ENCODE data around the gene C10orf105. TPM values are rescaled to one million over a fixed set of nuclear protein-coding genes. Genes with fewer than 3 reads are reported as not detected.

C10orf105 gene
- total RNA-seq, 2 experiments from 2014 or later, result 0.34 to 0.40 TPM

GRCh38 chr10:71698737-71699136 is 20.8 kb downstream of the C10orf105 start:
- no peaks in the 10 kb centered on the region for H3K9me3 Mint-ChIP-seq (ENCODE audit: low read depth)
- no peak for DNase-seq

GRCh38 chr10:71697938-71698709 is 21.5 kb downstream of the C10orf105 start:
- POLR2A ChIA-PET, result interaction anchor here (0.6 kb wide), 1 partner anchor 124 kb away, joined by 3 read pairs; no protein-coding TSS in a partner anchor
- no peaks in the 10 kb centered on the region for H3K9me3 Mint-ChIP-seq (ENCODE audit: low read depth)
- ATAC-seq (peak; percentile 40), DNase-seq (peak; percentile 53)
- peaks cover 37% of the 10 kb centered on the region for H3K4me1 Mint-ChIP-seq
- no peaks in the 10 kb centered on the region for H3K27me3 Mint-ChIP-seq
- H3K4me3 Mint-ChIP-seq, result no peak overlapping the region
- CTCF ChIA-PET, result interaction anchor here (0.6 to 4.7 kb wide), 18 partner anchors 9 to 1550 kb away, joined by 3 to 63 read pairs (median 4); partner anchors contain the start of gene VSIR
- no peak overlapping the region for H3K27ac Mint-ChIP-seq
- H3K36me3 Mint-ChIP-seq (ENCODE audit: low read depth), result no peaks in the 10 kb centered on the region
- intact Hi-C loops (cut with DNase I, micrococcal nuclease), result loop anchor here in 1 of 2 experiments (5.0 kb wide), 1 partner anchor 301 kb away; the partner anchor contains the start of gene CDH23

More at GRCh38 chr10:71698737-71699136, 20.8 kb downstream of the C10orf105 start:
- intact Hi-C loops (cut with DNase I, micrococcal nuclease), result loop anchor here in 1 of 2 experiments (5.0 kb wide), 1 partner anchor 301 kb away; the partner anchor contains the start of gene CDH23
- ChIA-PET POLR2A (no interaction called here), CTCF (interaction anchor here (0.5 to 4.7 kb wide), 9 partner anchors 8 to 384 kb away, joined by 3 to 63 read pairs (median 5); partner anchors contain the start of gene VSIR)
- no peak for ATAC-seq
- Mint-ChIP-seq H3K4me1 (peaks cover 36% of the 10 kb centered on the region), H3K4me3 (no peak overlapping the region), H3K27ac (no peak overlapping the region), H3K36me3 (ENCODE audit: low read depth) (no peaks in the 10 kb centered on the region), H3K27me3 (no peaks in the 10 kb centered on the region)

DNA sequence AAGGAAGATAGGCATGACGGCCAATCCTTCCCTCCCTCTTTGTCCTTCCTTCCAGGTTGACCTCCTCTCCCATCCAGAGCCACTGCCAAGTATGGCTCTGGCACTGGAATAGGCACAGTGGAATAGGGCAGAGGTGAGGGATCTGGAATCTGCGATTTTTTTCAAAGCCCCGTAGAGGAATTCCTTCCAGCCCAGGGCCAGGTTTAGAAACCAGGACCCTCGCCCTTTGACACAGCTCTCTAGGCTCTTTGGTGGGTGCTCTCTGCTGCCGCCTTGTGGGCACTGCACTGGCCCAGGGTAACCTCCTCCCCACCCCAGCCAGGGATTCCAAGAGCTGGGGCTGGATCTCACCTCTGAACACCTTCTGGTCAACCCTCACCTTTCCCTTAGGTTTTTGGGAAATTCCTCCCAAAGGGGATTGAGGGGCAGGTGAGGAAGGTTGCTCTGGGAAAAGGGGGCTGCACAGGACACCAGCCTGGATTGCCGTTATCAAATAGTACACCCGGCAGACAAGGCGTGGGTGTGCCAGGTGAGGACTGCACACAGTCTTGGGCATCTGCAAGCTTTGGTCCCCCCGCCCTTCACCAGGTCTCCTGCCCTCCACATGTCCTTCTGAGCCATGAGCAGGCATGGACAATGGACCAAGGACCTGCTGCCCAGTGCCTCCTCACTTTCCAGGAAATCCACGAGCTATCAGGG is 22.8 kb downstream of the C10orf105 start:
- Mint-ChIP-seq H3K36me3 (ENCODE audit: low read depth) (no peaks in the 10 kb centered on the region), H3K4me3 (no peak overlapping the region), H3K4me1 (peaks cover 37% of the 10 kb centered on the region), H3K27me3 (no peaks in the 10 kb centered on the region), H3K27ac (no peak overlapping the region), H3K9me3 (ENCODE audit: low read depth) (no peaks in the 10 kb centered on the region)
- DNase-seq, result peak; percentile 85
- CTCF ChIA-PET, result interaction anchor here (0.5 to 4.7 kb wide), 37 partner anchors 10 to 1081 kb away, joined by 3 to 63 read pairs (median 4); partner anchors contain the start of gene VSIR
- intact Hi-C loops (cut with DNase I, micrococcal nuclease), result loop anchor here (1.0 to 5.0 kb wide), 2 partner anchors 299 to 382 kb away; partner anchors contain the start of gene CDH23 (in 1 of the 2)
- peak; percentile 82 for ATAC-seq
- POLR2A ChIA-PET, result interaction anchor here (1.5 kb wide), 1 partner anchor 76 kb away, joined by 4 read pairs; the partner anchor contains the start of gene VSIR

DNA sequence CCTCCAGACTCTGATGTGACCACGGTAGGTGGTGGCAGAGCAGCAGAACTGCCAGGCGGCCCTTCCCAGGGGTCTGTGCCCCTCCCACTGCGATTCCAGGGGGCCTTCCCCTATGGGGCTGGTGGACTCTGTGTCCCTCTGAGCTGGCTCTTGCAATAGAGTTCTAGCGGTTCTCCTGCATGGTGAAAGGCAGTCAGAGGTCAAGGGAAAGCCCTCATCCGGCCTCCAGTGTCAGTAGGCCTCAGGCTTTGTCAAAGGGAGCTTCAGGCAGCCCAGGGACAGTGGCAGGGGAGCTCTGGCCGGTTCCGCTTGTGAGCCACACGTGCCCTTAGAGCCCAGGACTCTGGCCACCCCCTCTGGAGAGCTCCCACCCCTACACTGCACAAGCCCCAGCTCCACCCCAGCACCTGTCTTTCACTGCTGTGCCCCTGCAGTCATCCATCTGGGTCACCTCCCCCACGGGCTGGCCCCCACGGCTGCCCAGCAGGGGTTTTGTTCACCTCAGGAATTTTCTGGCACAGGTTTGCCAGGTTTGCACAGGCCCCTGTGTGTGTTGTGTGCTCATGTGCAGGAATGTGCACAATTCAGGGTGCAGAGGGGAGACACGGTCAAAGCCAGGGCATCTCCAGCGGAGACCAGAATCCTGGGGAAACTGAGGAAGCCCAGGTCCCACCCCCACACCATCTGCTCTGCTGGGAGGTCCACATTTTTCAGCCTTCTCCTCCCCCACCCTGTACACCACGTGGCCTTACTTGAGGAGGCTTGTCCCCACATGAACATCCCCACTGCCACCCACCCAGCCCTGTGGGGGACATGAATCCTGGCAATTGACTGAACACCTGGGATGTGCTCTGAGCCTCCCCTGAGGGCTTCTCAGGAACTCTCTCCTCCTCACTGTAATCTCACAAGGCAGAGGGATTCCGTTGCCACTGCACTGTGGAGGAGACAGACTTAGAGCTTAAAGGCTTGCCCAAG is 23.8 kb downstream of the C10orf105 start:
- ATAC-seq (no peak), DNase-seq (no peak)
- intact Hi-C loops (cut with DNase I, micrococcal nuclease), result loop anchor here (1.0 to 5.0 kb wide), 2 partner anchors 298 to 381 kb away; partner anchors contain the start of gene CDH23 (in 1 of the 2)
- Mint-ChIP-seq H3K4me1 (peaks cover 37% of the 10 kb centered on the region), H3K27ac (no peak overlapping the region), H3K4me3 (no peak overlapping the region), H3K9me3 (ENCODE audit: low read depth) (no peaks in the 10 kb centered on the region), H3K36me3 (ENCODE audit: low read depth) (no peaks in the 10 kb centered on the region), H3K27me3 (no peaks in the 10 kb centered on the region)
- POLR2A ChIA-PET, result interaction anchor here (1.5 kb wide), 1 partner anchor 77 kb away, joined by 4 read pairs; the partner anchor contains the start of gene VSIR
- CTCF ChIA-PET, result interaction anchor here (0.7 to 4.7 kb wide), 31 partner anchors 9 to 382 kb away, joined by 3 to 63 read pairs (median 4); partner anchors contain the start of gene VSIR

GRCh38 chr10:71694567-71694968 is 25.0 kb downstream of the C10orf105 start:
- POLR2A ChIA-PET, result no interaction called here
- H3K36me3 Mint-ChIP-seq (ENCODE audit: low read depth), result no peaks in the 10 kb centered on the region
- no peaks in the 10 kb centered on the region for H3K27me3 Mint-ChIP-seq
- peak overlapping the region; percentile 12 for H3K4me3 Mint-ChIP-seq
- H3K9me3 Mint-ChIP-seq (ENCODE audit: low read depth), result no peaks in the 10 kb centered on the region
- peak overlapping the region; percentile 25 for H3K27ac Mint-ChIP-seq
- intact Hi-C loops (cut with DNase I, micrococcal nuclease), result no loop called here
- peaks cover 37% of the 10 kb centered on the region for H3K4me1 Mint-ChIP-seq
- peak; percentile 42 for DNase-seq
- ATAC-seq, result peak; percentile 42
- CTCF ChIA-PET, result interaction anchor here (0.6 to 3.4 kb wide), 12 partner anchors 14 to 504 kb away, joined by 3 to 24 read pairs (median 3); no protein-coding TSS in a partner anchor

DNA sequence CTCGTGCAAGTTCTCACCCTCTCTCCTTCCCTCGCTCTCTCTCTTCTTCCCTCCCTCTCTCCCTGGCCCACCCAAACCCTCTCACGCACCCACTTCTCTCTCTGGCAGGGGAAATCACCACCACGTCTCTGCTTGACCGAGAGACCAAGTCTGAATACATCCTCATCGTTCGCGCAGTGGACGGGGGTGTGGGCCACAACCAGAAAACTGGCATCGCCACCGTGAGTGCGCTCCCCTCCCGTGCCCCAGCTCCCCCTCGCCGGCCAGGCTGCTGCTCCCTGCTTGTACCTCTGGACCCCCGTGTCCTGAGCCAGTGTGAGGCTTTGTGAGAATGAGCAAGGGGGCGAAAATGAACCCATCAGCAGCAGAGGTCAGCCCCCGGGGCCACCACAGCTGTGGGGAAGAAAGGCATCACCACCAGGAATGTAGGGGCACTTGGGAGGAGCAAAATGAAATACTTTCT is 25.5 kb downstream of the C10orf105 start:
- DNase-seq (no peak), ATAC-seq (no peak)
- H3K36me3 Mint-ChIP-seq (ENCODE audit: low read depth), result no peaks in the 10 kb centered on the region
- no peaks in the 10 kb centered on the region for H3K27me3 Mint-ChIP-seq
- H3K9me3 Mint-ChIP-seq (ENCODE audit: low read depth), result no peaks in the 10 kb centered on the region
- H3K4me1 Mint-ChIP-seq, result peaks cover 36% of the 10 kb centered on the region
- no peak overlapping the region for H3K27ac Mint-ChIP-seq
- ChIA-PET CTCF (interaction anchor here (0.6 to 3.4 kb wide), 9 partner anchors 14 to 379 kb away, joined by 3 to 24 read pairs (median 5); no protein-coding TSS in a partner anchor), POLR2A (no interaction called here)
- peak overlapping the region; percentile 12 for H3K4me3 Mint-ChIP-seq
- intact Hi-C loops (cut with DNase I, micrococcal nuclease), result no loop called here

DNA sequence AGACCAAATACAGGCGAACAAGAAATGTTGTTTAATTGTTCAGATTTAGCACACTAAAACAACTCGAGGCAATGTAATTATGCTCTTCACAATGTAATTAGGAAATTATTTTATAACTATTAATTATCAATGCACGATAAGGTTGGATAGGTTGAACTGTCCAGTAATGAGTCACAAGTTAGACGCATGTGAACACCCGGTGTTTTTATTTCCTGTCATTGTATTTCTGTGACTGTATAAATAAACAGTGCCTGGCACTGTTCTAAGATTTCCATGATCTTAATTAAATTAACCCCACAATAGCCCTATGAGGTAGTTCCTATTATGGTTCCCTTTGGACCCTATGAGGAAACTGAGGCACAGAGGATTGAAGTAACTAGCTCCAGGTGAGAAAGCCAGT is 26.2 kb downstream of the C10orf105 start:
- no peak overlapping the region for H3K4me3 Mint-ChIP-seq
- intact Hi-C loops (cut with DNase I, micrococcal nuclease), result no loop called here
- no peaks in the 10 kb centered on the region for H3K27me3 Mint-ChIP-seq
- no peak for ATAC-seq
- no peak overlapping the region for H3K27ac Mint-ChIP-seq
- no peak for DNase-seq
- POLR2A ChIA-PET, result no interaction called here
- H3K4me1 Mint-ChIP-seq, result peaks cover 29% of the 10 kb centered on the region
- CTCF ChIA-PET, result interaction anchor here (0.6 to 3.4 kb wide), 6 partner anchors 15 to 375 kb away, joined by 3 to 24 read pairs (median 4); no protein-coding TSS in a partner anchor
- H3K36me3 Mint-ChIP-seq (ENCODE audit: low read depth), result no peaks in the 10 kb centered on the region
- no peaks in the 10 kb centered on the region for H3K9me3 Mint-ChIP-seq (ENCODE audit: low read depth)

DNA sequence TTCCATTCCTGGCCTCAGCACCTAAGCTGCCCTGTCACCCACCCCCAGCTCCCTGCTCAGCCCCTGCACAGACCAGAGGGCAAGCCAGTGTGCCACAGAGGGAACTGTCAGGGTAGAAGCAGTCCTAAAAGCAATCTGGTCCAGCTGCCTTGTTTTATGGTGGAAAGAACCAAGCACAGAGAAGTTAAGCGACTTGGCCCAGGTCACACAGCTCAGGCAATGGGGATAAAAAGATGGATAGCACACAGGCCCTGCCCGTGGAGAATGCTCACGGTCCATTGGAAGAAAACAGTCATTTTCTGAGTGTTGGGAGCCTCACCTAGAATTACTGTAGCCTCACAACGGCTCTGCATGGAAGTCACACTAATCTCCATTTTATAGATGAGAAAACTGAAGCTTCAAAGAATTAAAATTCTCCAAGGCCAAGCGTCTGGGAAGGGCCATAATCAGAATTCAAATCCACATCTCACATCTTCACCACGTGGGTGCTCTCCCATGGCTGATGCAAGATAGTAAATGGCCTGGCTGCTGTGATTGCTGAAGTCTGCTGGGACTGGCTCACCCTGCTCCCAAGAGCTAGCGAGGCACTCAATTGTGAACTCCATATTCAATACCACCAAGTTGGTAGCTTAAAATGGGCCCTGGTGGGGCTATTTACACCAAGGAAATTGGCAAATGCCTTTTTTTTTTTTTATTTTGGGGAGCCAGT is 26.8 kb downstream of the C10orf105 start:
- no peak overlapping the region for H3K27ac Mint-ChIP-seq
- peaks cover 24% of the 10 kb centered on the region for H3K4me1 Mint-ChIP-seq
- H3K27me3 Mint-ChIP-seq, result no peaks in the 10 kb centered on the region
- intact Hi-C loops (cut with DNase I, micrococcal nuclease), result no loop called here
- H3K36me3 Mint-ChIP-seq (ENCODE audit: low read depth), result no peaks in the 10 kb centered on the region
- CTCF ChIA-PET, result interaction anchor here (0.5 to 3.4 kb wide), 8 partner anchors 16 to 309 kb away, joined by 3 to 24 read pairs (median 3); no protein-coding TSS in a partner anchor
- H3K4me3 Mint-ChIP-seq, result no peak overlapping the region
- POLR2A ChIA-PET, result interaction anchor here (0.6 kb wide), 1 partner anchor 266 kb away, joined by 9 read pairs; no protein-coding TSS in a partner anchor
- H3K9me3 Mint-ChIP-seq (ENCODE audit: low read depth), result peaks cover 4% of the 10 kb centered on the region
- no peak for ATAC-seq
- DNase-seq, result no peak

GRCh38 chr10:71691405-71691804 is 28.2 kb downstream of the C10orf105 start:
- ChIA-PET POLR2A (no interaction called here), CTCF (interaction anchor here (1.1 kb wide), 1 partner anchor 15 kb away, joined by 3 read pairs; no protein-coding TSS in a partner anchor)
- intact Hi-C loops (cut with DNase I, micrococcal nuclease), result no loop called here
- DNase-seq (no peak), ATAC-seq (no peak)
- Mint-ChIP-seq H3K4me1 (peaks cover 17% of the 10 kb centered on the region), H3K27ac (no peak overlapping the region), H3K4me3 (no peak overlapping the region), H3K27me3 (no peaks in the 10 kb centered on the region), H3K36me3 (ENCODE audit: low read depth) (no peaks in the 10 kb centered on the region), H3K9me3 (ENCODE audit: low read depth) (peaks cover 4% of the 10 kb centered on the region)
